HG03354 (cell line): ENCODE data around the gene PLEKHF1.
A peak's percentile ranks its signal among the peaks of the same experiment; 100 is the strongest.

Experiments
- ATAC-seq: cut with Tn5 transposase; IDR thresholded peaks from one replicate; pipeline ENCODE4 v1.9.1; 2021; ENCODE audit warnings: mild to moderate bottlenecking; ENCODE audit not compliant: unreplicated experiment, poor library complexity, severe bottlenecking

Gene PLEKHF1

GRCh38 chr19:29675120-29675649, 9.9 kb downstream of the PLEKHF1 start:
- no peak for ATAC-seq

- ATAC-seq = no peak
Observed at GRCh38 chr19:29675650-29676186, 10.5 kb downstream of the PLEKHF1 start.

GRCh38 chr19:29676586-29676985, 11.3 kb downstream of the PLEKHF1 start:
- ATAC-seq = no peak

- no peak for ATAC-seq
Observed at GRCh38 chr19:29677001-29677817, 11.9 kb downstream of the PLEKHF1 start.

GRCh38 chr19:29678484-29679106, 13.3 kb downstream of the PLEKHF1 start:
- ATAC-seq = no peak

- no peak for ATAC-seq
Observed at GRCh38 chr19:29679598-29680210, 14.4 kb downstream of the PLEKHF1 start.

- ATAC-seq = peak; percentile 86
Observed at GRCh38 chr19:29680447-29680846, 15.2 kb downstream of the PLEKHF1 start.

GRCh38 chr19:29680937-29681336, 15.7 kb downstream of the PLEKHF1 start:
- ATAC-seq = no peak

GRCh38 chr19:29681422-29682235, 16.4 kb downstream of the PLEKHF1 start:
- no peak for ATAC-seq

GRCh38 chr19:29682236-29682895, 17.1 kb downstream of the PLEKHF1 start:
- no peak for ATAC-seq

GRCh38 chr19:29683009-29683408, 17.7 kb downstream of the PLEKHF1 start:
- ATAC-seq = no peak

GRCh38 chr19:29685326-29685725, 20.1 kb downstream of the PLEKHF1 start:
- no peak for ATAC-seq

- ATAC-seq = no peak
Observed at GRCh38 chr19:29686285-29686805, 21.1 kb downstream of the PLEKHF1 start.

GRCh38 chr19:29687244-29687896, 22.1 kb downstream of the PLEKHF1 start:
- ATAC-seq = no peak

GRCh38 chr19:29687897-29688728, 22.9 kb downstream of the PLEKHF1 start:
- ATAC-seq = no peak

- peak; percentile 47 for ATAC-seq
Observed at GRCh38 chr19:29690842-29691241, 25.6 kb downstream of the PLEKHF1 start.

- no peak for ATAC-seq
Observed at GRCh38 chr19:29694161-29694560, 28.9 kb downstream of the PLEKHF1 start.
